ENCODE results near the gene SHH. TPM values are rescaled to one million over a fixed set of nuclear protein-coding genes. Genes with fewer than 3 reads are reported as not detected.

The SHH gene
- total RNA-seq, 1 experiment from 2014 or later = 0.26 TPM

- H3K9me3 Mint-ChIP-seq = peaks cover 18% of the 10 kb centered on the region
- ChIA-PET CTCF (interaction anchor here (1.6 kb wide), 1 partner anchor 155 kb away, joined by 9 read pairs; no protein-coding TSS in a partner anchor), POLR2A (no interaction called here)
- no peak overlapping the region for H3K27ac Mint-ChIP-seq
- TF ChIP-seq FOXK1 (CRISPR knock-in tag; IDR thresholded peaks at IDR 0.05) = no peak
- no peak for TF ChIP-seq NFYB (CRISPR knock-in tag; conservative IDR thresholded peaks at IDR 0.05; ENCODE audit: low read depth)
- TF ChIP-seq, protein P1, sequence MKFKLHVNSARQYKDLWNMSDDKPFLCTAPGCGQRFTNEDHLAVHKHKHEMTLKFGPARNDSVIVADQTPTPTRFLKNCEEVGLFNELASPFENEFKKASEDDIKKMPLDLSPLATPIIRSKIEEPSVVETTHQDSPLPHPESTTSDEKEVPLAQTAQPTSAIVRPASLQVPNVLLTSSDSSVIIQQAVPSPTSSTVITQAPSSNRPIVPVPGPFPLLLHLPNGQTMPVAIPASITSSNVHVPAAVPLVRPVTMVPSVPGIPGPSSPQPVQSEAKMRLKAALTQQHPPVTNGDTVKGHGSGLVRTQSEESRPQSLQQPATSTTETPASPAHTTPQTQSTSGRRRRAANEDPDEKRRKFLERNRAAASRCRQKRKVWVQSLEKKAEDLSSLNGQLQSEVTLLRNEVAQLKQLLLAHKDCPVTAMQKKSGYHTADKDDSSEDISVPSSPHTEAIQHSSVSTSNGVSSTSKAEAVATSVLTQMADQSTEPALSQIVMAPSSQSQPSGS (CRISPR knock-in tag; IDR thresholded peaks at IDR 0.05; ENCODE audit: borderline replicate concordance, low read depth) = no peak
- no peak for TF ChIP-seq ZNF281 (CRISPR knock-in tag; IDR thresholded peaks at IDR 0.05)
- no peak for TF ChIP-seq AR (CRISPR knock-in tag; IDR thresholded peaks at IDR 0.05)
- TF ChIP-seq CREM (CRISPR knock-in tag; IDR thresholded peaks at IDR 0.05) = no peak
- no peak for TF ChIP-seq ATF1 (CRISPR knock-in tag; IDR thresholded peaks at IDR 0.05)
- no peak for TF ChIP-seq FOXP1 (CRISPR knock-in tag; IDR thresholded peaks at IDR 0.05; ENCODE audit: borderline replicate concordance)
- no peak for TF ChIP-seq TP53 (CRISPR knock-in tag; IDR thresholded peaks at IDR 0.05)
- no peak for TF ChIP-seq JAZF1 (CRISPR knock-in tag; IDR thresholded peaks at IDR 0.05)
- TF ChIP-seq NFATC4 (CRISPR knock-in tag; IDR thresholded peaks at IDR 0.05) = no peak
- no peak for TF ChIP-seq USF2 (CRISPR knock-in tag; IDR thresholded peaks at IDR 0.05)
- no peak for TF ChIP-seq RELA (CRISPR knock-in tag; IDR thresholded peaks at IDR 0.05; ENCODE audit: borderline replicate concordance)
- no peak for TF ChIP-seq ZNF425 (CRISPR knock-in tag; conservative IDR thresholded peaks at IDR 0.05)
- TF ChIP-seq, protein P2, sequence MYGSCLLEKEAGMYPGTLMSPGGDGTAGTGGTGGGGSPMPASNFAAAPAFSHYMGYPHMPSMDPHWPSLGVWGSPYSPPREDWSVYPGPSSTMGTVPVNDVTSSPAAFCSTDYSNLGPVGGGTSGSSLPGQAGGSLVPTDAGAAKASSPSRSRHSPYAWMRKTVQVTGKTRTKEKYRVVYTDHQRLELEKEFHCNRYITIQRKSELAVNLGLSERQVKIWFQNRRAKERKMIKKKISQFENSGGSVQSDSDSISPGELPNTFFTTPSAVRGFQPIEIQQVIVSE (CRISPR knock-in tag; IDR thresholded peaks at IDR 0.05; ENCODE audit: borderline replicate concordance) = no peak
- TF ChIP-seq, protein P3, sequence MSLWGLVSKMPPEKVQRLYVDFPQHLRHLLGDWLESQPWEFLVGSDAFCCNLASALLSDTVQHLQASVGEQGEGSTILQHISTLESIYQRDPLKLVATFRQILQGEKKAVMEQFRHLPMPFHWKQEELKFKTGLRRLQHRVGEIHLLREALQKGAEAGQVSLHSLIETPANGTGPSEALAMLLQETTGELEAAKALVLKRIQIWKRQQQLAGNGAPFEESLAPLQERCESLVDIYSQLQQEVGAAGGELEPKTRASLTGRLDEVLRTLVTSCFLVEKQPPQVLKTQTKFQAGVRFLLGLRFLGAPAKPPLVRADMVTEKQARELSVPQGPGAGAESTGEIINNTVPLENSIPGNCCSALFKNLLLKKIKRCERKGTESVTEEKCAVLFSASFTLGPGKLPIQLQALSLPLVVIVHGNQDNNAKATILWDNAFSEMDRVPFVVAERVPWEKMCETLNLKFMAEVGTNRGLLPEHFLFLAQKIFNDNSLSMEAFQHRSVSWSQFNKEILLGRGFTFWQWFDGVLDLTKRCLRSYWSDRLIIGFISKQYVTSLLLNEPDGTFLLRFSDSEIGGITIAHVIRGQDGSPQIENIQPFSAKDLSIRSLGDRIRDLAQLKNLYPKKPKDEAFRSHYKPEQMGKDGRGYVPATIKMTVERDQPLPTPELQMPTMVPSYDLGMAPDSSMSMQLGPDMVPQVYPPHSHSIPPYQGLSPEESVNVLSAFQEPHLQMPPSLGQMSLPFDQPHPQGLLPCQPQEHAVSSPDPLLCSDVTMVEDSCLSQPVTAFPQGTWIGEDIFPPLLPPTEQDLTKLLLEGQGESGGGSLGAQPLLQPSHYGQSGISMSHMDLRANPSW (CRISPR knock-in tag; conservative IDR thresholded peaks at IDR 0.05; ENCODE audit: low read depth) = no peak
- TF ChIP-seq ZNF396 (CRISPR knock-in tag; IDR thresholded peaks at IDR 0.05; ENCODE audit: borderline replicate concordance) = no peak
- TF ChIP-seq, protein P4, sequence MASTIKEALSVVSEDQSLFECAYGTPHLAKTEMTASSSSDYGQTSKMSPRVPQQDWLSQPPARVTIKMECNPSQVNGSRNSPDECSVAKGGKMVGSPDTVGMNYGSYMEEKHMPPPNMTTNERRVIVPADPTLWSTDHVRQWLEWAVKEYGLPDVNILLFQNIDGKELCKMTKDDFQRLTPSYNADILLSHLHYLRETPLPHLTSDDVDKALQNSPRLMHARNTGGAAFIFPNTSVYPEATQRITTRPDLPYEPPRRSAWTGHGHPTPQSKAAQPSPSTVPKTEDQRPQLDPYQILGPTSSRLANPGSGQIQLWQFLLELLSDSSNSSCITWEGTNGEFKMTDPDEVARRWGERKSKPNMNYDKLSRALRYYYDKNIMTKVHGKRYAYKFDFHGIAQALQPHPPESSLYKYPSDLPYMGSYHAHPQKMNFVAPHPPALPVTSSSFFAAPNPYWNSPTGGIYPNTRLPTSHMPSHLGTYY (CRISPR knock-in tag; IDR thresholded peaks at IDR 0.05) = no peak
- no peak for TF ChIP-seq CREB1 (CRISPR knock-in tag; IDR thresholded peaks at IDR 0.05)
- ATAC-seq (no peak), DNase-seq (ENCODE audit: low spot score) (no peak)
- peaks cover 34% of the 10 kb centered on the region for H3K4me1 Mint-ChIP-seq
- H3K36me3 Mint-ChIP-seq = peaks cover 30% of the 10 kb centered on the region
- no peaks in the 10 kb centered on the region for H3K27me3 Mint-ChIP-seq (ENCODE audit: low read depth)
- H3K4me3 Mint-ChIP-seq = no peak overlapping the region
Measured at GRCh38 chr7:155754165-155754564, 58.1 kb downstream of the SHH start.

Measured in WTC11 (cell line).